COLO829 (cell line): ENCODE data around the gene GDAP1L1.
"Not testable (repeated sequence)": the region's sequence is repeated elsewhere in the genome, so short reads cannot be mapped to it uniquely, and the experiment has no call there.

ENCODE experiments used
- DNase-seq: peaks from one replicate; pipeline ENCODE4 v3.0.0; 2012; ENCODE audit warnings: low spot score

GDAP1L1 gene

GRCh38 chr20:44302736-44303135 lies 55.6 kb downstream of the GDAP1L1 start:
- no peak for DNase-seq

GRCh38 chr20:44304383-44304782 lies 57.3 kb downstream of the GDAP1L1 start:
- DNase-seq = no peak

GRCh38 chr20:44306927-44307326 lies 59.8 kb downstream of the GDAP1L1 start:
- DNase-seq = no peak

GRCh38 chr20:44309763-44310663 lies 62.9 kb downstream of the GDAP1L1 start:
- peak; percentile 19 for DNase-seq

GRCh38 chr20:44310664-44311639 lies 63.8 kb downstream of the GDAP1L1 start, which contains the start of gene FITM2:
Gene FITM2, minus strand, starts transcription at chr20:44311202. Its CDS starts 54 bp downstream, at chr20:44311148.
- DNase-seq = peak; percentile 98

GRCh38 chr20:44314870-44315269 lies 67.8 kb downstream of the GDAP1L1 start:
- DNase-seq = no peak

- DNase-seq = no peak
Measured at GRCh38 chr20:44319839-44320422, 72.8 kb downstream of the GDAP1L1 start.

GRCh38 chr20:44324343-44324742 lies 77.2 kb downstream of the GDAP1L1 start:
- DNase-seq = no peak

- DNase-seq = no peak
Measured at GRCh38 chr20:44326391-44327159, 79.5 kb downstream of the GDAP1L1 start.

- DNase-seq = not testable (repeated sequence)
Measured at GRCh38 chr20:44327748-44328147, 80.6 kb downstream of the GDAP1L1 start.

- no peak for DNase-seq
Measured at GRCh38 chr20:44328428-44328827, 81.3 kb downstream of the GDAP1L1 start.
